ENCODE measurements around the gene CIBAR2. TPM values are rescaled to one million over a fixed set of nuclear protein-coding genes. Genes with fewer than 3 reads are reported as not detected.

The CIBAR2 gene
- total RNA-seq, 1 experiment from 2014 or later: not detected

DNA sequence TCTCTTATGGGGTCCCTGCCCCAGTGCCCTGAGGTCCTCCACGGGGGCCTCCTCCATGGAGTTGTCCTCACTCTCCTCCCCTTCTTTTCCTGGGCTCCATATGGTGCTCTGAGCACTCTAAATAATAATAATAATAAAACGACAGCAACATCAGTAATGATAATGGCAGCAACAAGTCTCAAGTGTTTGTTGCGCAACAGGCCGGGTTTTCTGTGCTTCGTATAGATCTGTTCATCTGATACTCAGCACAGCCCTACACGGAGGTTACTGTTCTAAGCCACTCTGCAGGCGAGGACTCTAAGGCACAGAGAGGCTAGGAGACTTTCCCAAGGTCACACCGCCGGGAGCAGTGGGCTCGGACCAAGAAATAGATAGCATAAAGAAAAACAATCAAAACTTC, 13.7 kb downstream of the CIBAR2 start:
- Histone ChIP-seq H4K20me1 (ENCODE audit: insufficient read depth, low read depth, low read length) (no peaks in the 10 kb centered on the region), H3K36me3 (ENCODE audit: insufficient read depth, low read length) (no peaks in the 10 kb centered on the region), H3K27me3 (ENCODE audit: low read length) (no peaks in the 10 kb centered on the region), H3K79me2 (ENCODE audit: low read length) (no peaks in the 10 kb centered on the region), H3K4me2 (ENCODE audit: low read depth, low read length, poor library complexity, severe bottlenecking) (no peak overlapping the region), H3K4me3 (ENCODE audit: low read length) (no peak overlapping the region), H3K4me1 (ENCODE audit: low read length) (peaks cover 5% of the 10 kb centered on the region; the same call in 1 of the 2 replicates), H3K27ac (ENCODE audit: low read length) (no peak overlapping the region), H3K9me2 (replicated peaks; ENCODE audit: insufficient read depth, low read length) (no peaks in the 10 kb centered on the region), H2AFZ (ENCODE audit: low read length) (no peak overlapping the region), H3K9ac (ENCODE audit: low read length) (no peak overlapping the region), H3K9me3 (ENCODE audit: low read length) (no peaks in the 10 kb centered on the region)
- no peak for DNase-seq

DNA sequence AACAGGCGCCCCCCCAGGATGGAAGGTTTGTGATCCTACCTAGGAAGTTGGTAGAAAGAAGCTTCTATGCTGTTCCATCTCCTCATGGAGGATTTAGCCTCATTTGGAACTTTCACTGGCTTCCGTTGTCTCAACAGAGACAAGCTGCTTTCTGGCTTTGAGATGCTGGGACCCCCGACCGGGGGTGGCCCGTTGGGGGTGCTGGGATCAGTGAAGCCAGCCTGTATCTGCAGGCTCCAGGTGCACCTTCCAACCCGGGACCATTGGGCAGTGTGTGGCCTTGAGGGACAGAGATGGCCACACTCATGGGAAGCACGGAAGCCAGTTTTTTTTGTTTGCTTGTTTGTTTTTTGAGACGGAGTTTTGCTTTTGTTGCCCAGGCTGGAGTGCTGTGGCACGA, 15.4 kb downstream of the CIBAR2 start:
- H3K4me3 ChIP-seq (ENCODE audit: low read length): no peak overlapping the region
- H3K36me3 ChIP-seq (ENCODE audit: insufficient read depth, low read length): no peaks in the 10 kb centered on the region
- H3K79me2 ChIP-seq (ENCODE audit: low read length): no peaks in the 10 kb centered on the region
- H3K4me2 ChIP-seq (ENCODE audit: low read depth, low read length, poor library complexity, severe bottlenecking): no peak overlapping the region
- H3K9me3 ChIP-seq (ENCODE audit: low read length): no peaks in the 10 kb centered on the region
- H2AFZ ChIP-seq (ENCODE audit: low read length): no peak overlapping the region
- no peaks in the 10 kb centered on the region for H4K20me1 ChIP-seq (ENCODE audit: insufficient read depth, low read depth, low read length)
- DNase-seq: no peak
- no peaks in the 10 kb centered on the region for H3K9me2 ChIP-seq (replicated peaks; ENCODE audit: insufficient read depth, low read length)
- H3K9ac ChIP-seq (ENCODE audit: low read length): no peak overlapping the region
- no peaks in the 10 kb centered on the region for H3K4me1 ChIP-seq (ENCODE audit: low read length)
- no peak overlapping the region for H3K27ac ChIP-seq (ENCODE audit: low read length)
- H3K27me3 ChIP-seq (ENCODE audit: low read length): no peaks in the 10 kb centered on the region

DNA sequence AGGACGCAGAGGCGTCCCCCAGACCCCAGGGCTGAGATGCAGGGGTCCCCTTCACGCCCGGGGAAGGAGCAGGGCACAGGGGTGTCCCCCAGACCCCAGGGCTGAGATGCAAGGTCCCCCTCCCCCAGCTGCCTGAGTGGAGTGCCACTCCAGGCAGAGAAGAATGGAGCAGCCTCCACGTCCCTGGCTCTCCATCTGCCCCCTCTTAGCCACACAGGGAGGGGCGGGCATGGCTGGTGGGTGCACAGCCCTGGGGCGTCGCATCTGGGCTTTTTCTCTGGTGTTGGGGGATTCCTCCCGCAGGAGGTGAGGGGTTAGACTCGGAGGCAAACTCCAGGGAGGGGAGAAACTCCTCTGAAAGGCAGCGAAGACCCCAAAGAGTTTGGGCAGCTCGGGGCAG, 17.5 kb downstream of the CIBAR2 start:
- Histone ChIP-seq H3K4me2 (ENCODE audit: low read depth, low read length, poor library complexity, severe bottlenecking) (no peak overlapping the region), H2AFZ (ENCODE audit: low read length) (no peak overlapping the region), H3K9me2 (replicated peaks; ENCODE audit: insufficient read depth, low read length) (no peaks in the 10 kb centered on the region), H3K4me1 (ENCODE audit: low read length) (no peaks in the 10 kb centered on the region), H3K79me2 (ENCODE audit: low read length) (no peaks in the 10 kb centered on the region), H3K27ac (ENCODE audit: low read length) (no peak overlapping the region), H3K27me3 (ENCODE audit: low read length) (no peaks in the 10 kb centered on the region), H3K9ac (ENCODE audit: low read length) (no peak overlapping the region), H4K20me1 (ENCODE audit: insufficient read depth, low read depth, low read length) (no peaks in the 10 kb centered on the region), H3K4me3 (ENCODE audit: low read length) (no peak overlapping the region), H3K36me3 (ENCODE audit: insufficient read depth, low read length) (no peaks in the 10 kb centered on the region), H3K9me3 (ENCODE audit: low read length) (no peaks in the 10 kb centered on the region)
- DNase-seq: no peak

DNA sequence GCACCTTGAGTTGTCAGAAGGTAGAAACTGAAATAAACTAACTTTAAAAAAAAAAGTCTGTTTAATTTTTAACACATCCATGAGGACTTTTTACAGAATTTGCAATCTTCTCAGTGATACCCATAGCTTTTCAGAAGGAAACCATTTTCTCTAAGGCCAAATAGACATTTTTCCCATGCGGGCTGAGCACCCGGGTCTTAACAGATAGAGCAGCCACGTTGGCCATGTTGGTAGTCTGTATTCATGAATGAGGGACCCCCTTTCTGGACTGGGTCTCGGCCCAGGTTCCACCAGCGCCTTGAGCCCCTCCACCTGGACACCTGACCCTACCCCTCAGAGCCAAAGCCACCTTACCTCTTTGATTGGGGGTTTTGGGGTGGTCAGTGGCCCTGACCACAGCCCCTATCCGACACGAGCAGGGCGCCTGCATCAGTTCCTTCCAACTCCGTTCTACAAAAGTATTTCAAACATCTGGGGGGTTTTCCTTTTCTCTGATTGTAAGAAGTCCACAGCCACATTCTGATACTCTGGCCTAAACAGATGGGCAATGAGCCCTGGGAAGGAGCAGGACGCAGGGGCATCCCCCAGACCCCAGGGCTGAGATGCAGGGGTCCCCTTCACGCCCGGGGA, 18.0 kb downstream of the CIBAR2 start:
- no peak overlapping the region for H2AFZ ChIP-seq (ENCODE audit: low read length)
- no peaks in the 10 kb centered on the region for H3K9me2 ChIP-seq (replicated peaks; ENCODE audit: insufficient read depth, low read length)
- H3K79me2 ChIP-seq (ENCODE audit: low read length): no peaks in the 10 kb centered on the region
- no peak overlapping the region for H3K9ac ChIP-seq (ENCODE audit: low read length)
- H3K27ac ChIP-seq (ENCODE audit: low read length): no peak overlapping the region
- H3K4me2 ChIP-seq (ENCODE audit: low read depth, low read length, poor library complexity, severe bottlenecking): no peak overlapping the region
- H3K4me1 ChIP-seq (ENCODE audit: low read length): no peaks in the 10 kb centered on the region
- no peaks in the 10 kb centered on the region for H3K36me3 ChIP-seq (ENCODE audit: insufficient read depth, low read length)
- no peaks in the 10 kb centered on the region for H3K27me3 ChIP-seq (ENCODE audit: low read length)
- H3K9me3 ChIP-seq (ENCODE audit: low read length): no peaks in the 10 kb centered on the region
- H3K4me3 ChIP-seq (ENCODE audit: low read length): no peak overlapping the region
- DNase-seq: no peak
- H4K20me1 ChIP-seq (ENCODE audit: insufficient read depth, low read depth, low read length): no peaks in the 10 kb centered on the region

DNA sequence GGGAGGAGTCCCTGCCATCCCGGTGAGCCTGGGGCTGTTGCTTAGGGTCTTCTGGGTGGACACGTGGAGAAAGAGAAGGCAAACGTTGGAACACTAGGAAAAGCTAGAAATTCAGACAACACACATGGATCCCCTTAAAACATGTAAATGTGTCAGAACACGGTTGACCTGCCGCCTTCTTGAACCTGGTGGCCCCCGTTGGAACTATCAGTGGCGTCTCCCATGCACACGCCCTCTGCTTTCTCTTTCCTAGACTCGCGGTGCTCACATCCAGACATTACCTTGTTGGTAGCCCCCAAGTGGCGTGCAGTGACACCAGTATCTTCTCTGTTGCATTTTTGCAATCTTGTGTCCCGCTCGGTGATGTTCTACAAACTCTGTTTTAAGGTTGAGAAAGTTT, 18.6 kb downstream of the CIBAR2 start:
- H3K9ac ChIP-seq (ENCODE audit: low read length): no peak overlapping the region
- H3K27ac ChIP-seq (ENCODE audit: low read length): no peak overlapping the region
- no peaks in the 10 kb centered on the region for H3K4me1 ChIP-seq (ENCODE audit: low read length)
- no peak overlapping the region for H3K4me3 ChIP-seq (ENCODE audit: low read length)
- H3K27me3 ChIP-seq (ENCODE audit: low read length): no peaks in the 10 kb centered on the region
- no peak overlapping the region for H2AFZ ChIP-seq (ENCODE audit: low read length)
- H3K4me2 ChIP-seq (ENCODE audit: low read depth, low read length, poor library complexity, severe bottlenecking): no peak overlapping the region
- H3K79me2 ChIP-seq (ENCODE audit: low read length): no peaks in the 10 kb centered on the region
- H4K20me1 ChIP-seq (ENCODE audit: insufficient read depth, low read depth, low read length): no peaks in the 10 kb centered on the region
- no peaks in the 10 kb centered on the region for H3K36me3 ChIP-seq (ENCODE audit: insufficient read depth, low read length)
- no peaks in the 10 kb centered on the region for H3K9me2 ChIP-seq (replicated peaks; ENCODE audit: insufficient read depth, low read length)
- no peak for DNase-seq
- H3K9me3 ChIP-seq (ENCODE audit: low read length): no peaks in the 10 kb centered on the region

DNA sequence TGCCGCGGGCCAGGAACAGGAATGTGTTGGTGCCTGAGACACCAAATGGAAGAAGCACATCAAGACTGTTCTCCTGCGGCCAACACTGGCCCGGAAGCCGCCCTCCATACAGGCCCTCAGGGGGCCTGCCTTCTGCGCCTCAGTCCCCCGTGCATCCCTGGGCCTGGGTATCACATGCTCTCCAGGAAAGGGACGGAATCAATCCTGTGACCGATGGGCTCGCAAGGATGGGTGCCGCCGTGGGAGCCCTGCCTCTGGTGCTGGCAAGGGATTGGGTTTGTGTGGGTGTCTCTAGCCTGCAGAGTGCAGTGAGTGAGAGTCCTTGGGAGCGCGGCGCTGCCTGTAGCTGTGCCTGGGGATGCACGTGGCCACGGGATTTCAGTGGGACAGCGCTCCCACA, 19.4 kb downstream of the CIBAR2 start:
- H3K4me2 ChIP-seq (ENCODE audit: low read depth, low read length, poor library complexity, severe bottlenecking): no peak overlapping the region
- H3K27ac ChIP-seq (ENCODE audit: low read length): no peak overlapping the region
- no peaks in the 10 kb centered on the region for H4K20me1 ChIP-seq (ENCODE audit: insufficient read depth, low read depth, low read length)
- H3K9me3 ChIP-seq (ENCODE audit: low read length): no peaks in the 10 kb centered on the region
- no peaks in the 10 kb centered on the region for H3K27me3 ChIP-seq (ENCODE audit: low read length)
- no peaks in the 10 kb centered on the region for H3K36me3 ChIP-seq (ENCODE audit: insufficient read depth, low read length)
- no peaks in the 10 kb centered on the region for H3K9me2 ChIP-seq (replicated peaks; ENCODE audit: insufficient read depth, low read length)
- DNase-seq: no peak
- H3K4me3 ChIP-seq (ENCODE audit: low read length): no peak overlapping the region
- no peaks in the 10 kb centered on the region for H3K4me1 ChIP-seq (ENCODE audit: low read length)
- H3K9ac ChIP-seq (ENCODE audit: low read length): no peak overlapping the region
- H2AFZ ChIP-seq (ENCODE audit: low read length): no peak overlapping the region
- no peaks in the 10 kb centered on the region for H3K79me2 ChIP-seq (ENCODE audit: low read length)

DNA sequence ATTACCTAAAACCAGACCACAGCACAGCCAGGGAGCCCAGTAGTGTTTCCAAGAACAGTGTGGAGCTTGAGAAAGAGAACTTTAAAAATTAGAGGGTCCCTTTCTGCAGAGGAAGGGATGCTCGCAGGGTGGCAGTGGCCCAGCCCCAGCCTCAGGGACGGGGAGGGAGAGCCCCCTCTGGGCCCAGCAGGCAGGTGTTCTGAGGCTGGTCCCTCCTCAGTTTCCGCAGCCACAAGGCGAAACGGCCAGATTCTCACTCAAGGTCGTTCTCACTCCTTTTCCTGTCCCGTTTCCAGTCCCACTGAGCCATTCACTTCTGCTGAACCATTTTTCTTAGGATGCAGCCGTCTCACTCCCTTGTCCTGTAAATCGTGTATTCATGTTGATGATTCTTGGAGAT, 20.0 kb downstream of the CIBAR2 start:
- no peaks in the 10 kb centered on the region for H3K9me3 ChIP-seq (ENCODE audit: low read length)
- H3K4me3 ChIP-seq (ENCODE audit: low read length): no peak overlapping the region
- no peaks in the 10 kb centered on the region for H3K4me1 ChIP-seq (ENCODE audit: low read length)
- H3K36me3 ChIP-seq (ENCODE audit: insufficient read depth, low read length): no peaks in the 10 kb centered on the region
- H3K4me2 ChIP-seq (ENCODE audit: low read depth, low read length, poor library complexity, severe bottlenecking): no peak overlapping the region
- no peaks in the 10 kb centered on the region for H4K20me1 ChIP-seq (ENCODE audit: insufficient read depth, low read depth, low read length)
- no peaks in the 10 kb centered on the region for H3K79me2 ChIP-seq (ENCODE audit: low read length)
- no peak for DNase-seq
- H3K9ac ChIP-seq (ENCODE audit: low read length): no peak overlapping the region
- no peaks in the 10 kb centered on the region for H3K27me3 ChIP-seq (ENCODE audit: low read length)
- no peak overlapping the region for H3K27ac ChIP-seq (ENCODE audit: low read length)
- H2AFZ ChIP-seq (ENCODE audit: low read length): no peak overlapping the region
- no peaks in the 10 kb centered on the region for H3K9me2 ChIP-seq (replicated peaks; ENCODE audit: insufficient read depth, low read length)

DNA sequence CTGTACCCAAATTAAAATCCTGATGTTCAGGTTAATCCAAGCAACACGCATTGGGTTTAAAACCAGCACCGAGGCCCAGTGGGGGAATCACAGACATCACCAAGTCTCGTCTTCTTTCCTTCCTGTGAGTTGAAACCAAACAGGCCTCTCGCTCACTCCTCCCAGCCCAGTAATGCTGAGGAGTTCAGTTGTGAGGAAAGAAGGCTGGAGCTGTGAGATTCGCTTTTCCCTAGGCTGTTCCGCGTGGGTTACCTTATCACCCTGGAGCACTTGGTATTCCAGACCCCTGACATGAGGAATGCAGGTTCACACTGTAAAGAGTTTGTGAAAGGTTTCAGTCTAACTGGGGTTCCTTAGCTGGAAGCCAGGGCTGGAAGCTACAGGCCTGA, 20.8 kb downstream of the CIBAR2 start:
- no peak overlapping the region for H3K9ac ChIP-seq (ENCODE audit: low read length)
- H3K36me3 ChIP-seq (ENCODE audit: insufficient read depth, low read length): no peaks in the 10 kb centered on the region
- no peak overlapping the region for H3K4me3 ChIP-seq (ENCODE audit: low read length)
- no peaks in the 10 kb centered on the region for H3K27me3 ChIP-seq (ENCODE audit: low read length)
- no peaks in the 10 kb centered on the region for H3K4me1 ChIP-seq (ENCODE audit: low read length)
- H3K9me3 ChIP-seq (ENCODE audit: low read length): no peaks in the 10 kb centered on the region
- no peaks in the 10 kb centered on the region for H4K20me1 ChIP-seq (ENCODE audit: insufficient read depth, low read depth, low read length)
- no peak overlapping the region for H2AFZ ChIP-seq (ENCODE audit: low read length)
- no peak overlapping the region for H3K4me2 ChIP-seq (ENCODE audit: low read depth, low read length, poor library complexity, severe bottlenecking)
- no peak for DNase-seq
- no peak overlapping the region for H3K27ac ChIP-seq (ENCODE audit: low read length)
- no peaks in the 10 kb centered on the region for H3K79me2 ChIP-seq (ENCODE audit: low read length)
- no peaks in the 10 kb centered on the region for H3K9me2 ChIP-seq (replicated peaks; ENCODE audit: insufficient read depth, low read length)
